ENCODE measurements around the gene B3GNT3. TPM values are rescaled to one million over a fixed set of nuclear protein-coding genes. Genes with fewer than 3 reads are reported as not detected.

The B3GNT3 gene
- total RNA-seq, 1 donor from 2014 or later: 0.36 TPM

- H3K9me3 ChIP-seq (ENCODE audit: insufficient read depth, low read depth, low read length): no peaks in the 10 kb centered on the region
- no peaks in the 10 kb centered on the region for H3K27me3 ChIP-seq (ENCODE audit: insufficient read depth, low read length)
- H3K4me1 ChIP-seq (ENCODE audit: insufficient read depth, low read length): no peaks in the 10 kb centered on the region
- H3K4me2 ChIP-seq (ENCODE audit: low read length): no peak overlapping the region
- no peak overlapping the region for H3K4me3 Mint-ChIP-seq (ENCODE audit: unreplicated experiment)
- H3K36me3 Mint-ChIP-seq (ENCODE audit: low read depth, unreplicated experiment): no peaks in the 10 kb centered on the region
- no peaks in the 10 kb centered on the region for H3K36me3 ChIP-seq (ENCODE audit: insufficient read depth, low read length)
- DNase-seq (ENCODE audit: low read depth) (no peak), FAIRE-seq (no peak)
- H3K4me3 ChIP-seq (ENCODE audit: insufficient read depth, low read depth, low read length): no peak overlapping the region
- no peaks in the 10 kb centered on the region for H3K4me1 Mint-ChIP-seq (ENCODE audit: low read depth, unreplicated experiment)
- H3K79me2 ChIP-seq (ENCODE audit: insufficient read depth, low read length): no peaks in the 10 kb centered on the region
- TF ChIP-seq CTCF (IDR thresholded peaks at IDR 0.05; ENCODE audit: insufficient read depth, low read depth, low read length) (peak; percentile 68), EZH2 (IDR thresholded peaks at IDR 0.05; ENCODE audit: insufficient read depth, low read length) (no peak)
- no peaks in the 10 kb centered on the region for H4K20me1 ChIP-seq (ENCODE audit: insufficient read depth, low read length)
- no peak overlapping the region for H3K9ac ChIP-seq (ENCODE audit: low read length)
- no peak overlapping the region for H3K27ac ChIP-seq (ENCODE audit: low read depth, low read length)
- H3K27ac Mint-ChIP-seq (ENCODE audit: unreplicated experiment): no peak overlapping the region
- H2AFZ ChIP-seq (ENCODE audit: low read depth, low read length): peak overlapping the region; percentile 43
- peaks cover 4% of the 10 kb centered on the region for H3K27me3 Mint-ChIP-seq (ENCODE audit: low read depth, unreplicated experiment)
- peaks cover 7% of the 10 kb centered on the region for H3K9me3 Mint-ChIP-seq (ENCODE audit: unreplicated experiment)
Observed at GRCh38 chr19:17784201-17785008, 10.5 kb upstream of the B3GNT3 start.

- H3K36me3 ChIP-seq (ENCODE audit: insufficient read depth, low read length): no peaks in the 10 kb centered on the region
- no peaks in the 10 kb centered on the region for H3K4me1 ChIP-seq (ENCODE audit: insufficient read depth, low read length)
- H2AFZ ChIP-seq (ENCODE audit: low read depth, low read length): no peak overlapping the region
- H3K4me3 ChIP-seq (ENCODE audit: insufficient read depth, low read depth, low read length): no peak overlapping the region
- TF ChIP-seq EZH2 (IDR thresholded peaks at IDR 0.05; ENCODE audit: insufficient read depth, low read length) (no peak), CTCF (IDR thresholded peaks at IDR 0.05; ENCODE audit: insufficient read depth, low read depth, low read length) (no peak)
- FAIRE-seq (no peak), DNase-seq (ENCODE audit: low read depth) (no peak)
- no peak overlapping the region for H3K27ac Mint-ChIP-seq (ENCODE audit: unreplicated experiment)
- H3K27me3 Mint-ChIP-seq (ENCODE audit: low read depth, unreplicated experiment): peaks cover 5% of the 10 kb centered on the region
- no peaks in the 10 kb centered on the region for H3K9me3 ChIP-seq (ENCODE audit: insufficient read depth, low read depth, low read length)
- H3K4me3 Mint-ChIP-seq (ENCODE audit: unreplicated experiment): no peak overlapping the region
- no peak overlapping the region for H3K27ac ChIP-seq (ENCODE audit: low read depth, low read length)
- H3K9me3 Mint-ChIP-seq (ENCODE audit: unreplicated experiment): peaks cover 5% of the 10 kb centered on the region
- no peaks in the 10 kb centered on the region for H3K36me3 Mint-ChIP-seq (ENCODE audit: low read depth, unreplicated experiment)
- no peaks in the 10 kb centered on the region for H3K79me2 ChIP-seq (ENCODE audit: insufficient read depth, low read length)
- no peak overlapping the region for H3K9ac ChIP-seq (ENCODE audit: low read length)
- peaks cover 5% of the 10 kb centered on the region for H3K27me3 ChIP-seq (ENCODE audit: insufficient read depth, low read length)
- no peaks in the 10 kb centered on the region for H3K4me1 Mint-ChIP-seq (ENCODE audit: low read depth, unreplicated experiment)
- H3K4me2 ChIP-seq (ENCODE audit: low read length): no peak overlapping the region
- H4K20me1 ChIP-seq (ENCODE audit: insufficient read depth, low read length): no peaks in the 10 kb centered on the region
Observed at GRCh38 chr19:17787274-17787913, 7.5 kb upstream of the B3GNT3 start.

GRCh38 chr19:17788632-17789031 lies 6.3 kb upstream of the B3GNT3 start:
- Histone ChIP-seq H3K79me2 (ENCODE audit: insufficient read depth, low read length) (no peaks in the 10 kb centered on the region), H3K27me3 (ENCODE audit: insufficient read depth, low read length) (peaks cover 6% of the 10 kb centered on the region), H3K4me1 (ENCODE audit: insufficient read depth, low read length) (no peaks in the 10 kb centered on the region), H2AFZ (ENCODE audit: low read depth, low read length) (no peak overlapping the region), H3K4me3 (ENCODE audit: insufficient read depth, low read depth, low read length) (no peak overlapping the region), H3K36me3 (ENCODE audit: insufficient read depth, low read length) (no peaks in the 10 kb centered on the region), H3K9me3 (ENCODE audit: insufficient read depth, low read depth, low read length) (no peaks in the 10 kb centered on the region), H3K27ac (ENCODE audit: low read depth, low read length) (no peak overlapping the region), H3K4me2 (ENCODE audit: low read length) (no peak overlapping the region), H4K20me1 (ENCODE audit: insufficient read depth, low read length) (no peaks in the 10 kb centered on the region), H3K9ac (ENCODE audit: low read length) (no peak overlapping the region)
- no peak overlapping the region for H3K4me3 Mint-ChIP-seq (ENCODE audit: unreplicated experiment)
- peaks cover 8% of the 10 kb centered on the region for H3K27me3 Mint-ChIP-seq (ENCODE audit: low read depth, unreplicated experiment)
- no peak for TF ChIP-seq EZH2 (IDR thresholded peaks at IDR 0.05; ENCODE audit: insufficient read depth, low read length)
- TF ChIP-seq CTCF (IDR thresholded peaks at IDR 0.05; ENCODE audit: insufficient read depth, low read depth, low read length): no peak
- no peaks in the 10 kb centered on the region for H3K4me1 Mint-ChIP-seq (ENCODE audit: low read depth, unreplicated experiment)
- no peaks in the 10 kb centered on the region for H3K36me3 Mint-ChIP-seq (ENCODE audit: low read depth, unreplicated experiment)
- H3K9me3 Mint-ChIP-seq (ENCODE audit: unreplicated experiment): peaks cover 2% of the 10 kb centered on the region
- H3K27ac Mint-ChIP-seq (ENCODE audit: unreplicated experiment): no peak overlapping the region
- no peak for DNase-seq (ENCODE audit: low read depth)
- no peak for FAIRE-seq

Data from astrocyte (in vitro differentiated cells and primary cell).